ENCODE results near the gene IL31.
"Not testable (repeated sequence)": the region's sequence is repeated elsewhere in the genome, so short reads cannot be mapped to it uniquely, and the experiment has no call there.

IL31 gene

GRCh38 chr12:122190842-122191668 lies 17.0 kb upstream of the IL31 start:
- H3K27me3 ChIP-seq (ENCODE audit: insufficient read depth, low read length) = no peaks in the 10 kb centered on the region
- no peaks in the 10 kb centered on the region for H3K4me1 ChIP-seq (ENCODE audit: control insufficient read depth, insufficient read depth, low read length, unreplicated experiment)
- no peak overlapping the region for H3K27ac ChIP-seq (ENCODE audit: low read depth, low read length)
- no peaks in the 10 kb centered on the region for H3K36me3 ChIP-seq (ENCODE audit: insufficient read depth, low read length)
- H2AFZ ChIP-seq (ENCODE audit: low read length, unreplicated experiment) = no peak overlapping the region
- H3K79me2 ChIP-seq (ENCODE audit: control insufficient read depth, insufficient read depth, low read length, unreplicated experiment) = no peaks in the 10 kb centered on the region
- no peak overlapping the region for H3K4me3 ChIP-seq (ENCODE audit: low read depth, low read length)

- H2AFZ ChIP-seq (ENCODE audit: low read length, unreplicated experiment) = no peak overlapping the region
- H3K27ac ChIP-seq (ENCODE audit: low read depth, low read length) = no peak overlapping the region
- no peak overlapping the region for H3K4me3 ChIP-seq (ENCODE audit: low read depth, low read length)
- no peaks in the 10 kb centered on the region for H3K4me1 ChIP-seq (ENCODE audit: control insufficient read depth, insufficient read depth, low read length, unreplicated experiment)
- H3K27me3 ChIP-seq (ENCODE audit: insufficient read depth, low read length) = no peaks in the 10 kb centered on the region
- no peaks in the 10 kb centered on the region for H3K36me3 ChIP-seq (ENCODE audit: insufficient read depth, low read length)
- no peaks in the 10 kb centered on the region for H3K79me2 ChIP-seq (ENCODE audit: control insufficient read depth, insufficient read depth, low read length, unreplicated experiment)
These were observed 15.8 kb upstream of the IL31 start for GRCh38 chr12:122189626-122190475.

GRCh38 chr12:122187466-122187865 lies 13.4 kb upstream of the IL31 start:
- Histone ChIP-seq H3K4me1 (ENCODE audit: control insufficient read depth, insufficient read depth, low read length, unreplicated experiment) (no peaks in the 10 kb centered on the region), H2AFZ (ENCODE audit: low read length, unreplicated experiment) (no peak overlapping the region), H3K36me3 (ENCODE audit: insufficient read depth, low read length) (no peaks in the 10 kb centered on the region), H3K27ac (ENCODE audit: low read depth, low read length) (no peak overlapping the region), H3K27me3 (ENCODE audit: insufficient read depth, low read length) (no peaks in the 10 kb centered on the region), H3K79me2 (ENCODE audit: control insufficient read depth, insufficient read depth, low read length, unreplicated experiment) (no peaks in the 10 kb centered on the region), H3K4me3 (ENCODE audit: low read depth, low read length) (no peak overlapping the region)

- Histone ChIP-seq H3K36me3 (ENCODE audit: insufficient read depth, low read length) (no peaks in the 10 kb centered on the region), H3K4me3 (ENCODE audit: low read depth, low read length) (no peak overlapping the region), H3K4me1 (ENCODE audit: control insufficient read depth, insufficient read depth, low read length, unreplicated experiment) (no peaks in the 10 kb centered on the region), H3K79me2 (ENCODE audit: control insufficient read depth, insufficient read depth, low read length, unreplicated experiment) (no peaks in the 10 kb centered on the region), H3K27ac (ENCODE audit: low read depth, low read length) (no peak overlapping the region), H2AFZ (ENCODE audit: low read length, unreplicated experiment) (no peak overlapping the region), H3K27me3 (ENCODE audit: insufficient read depth, low read length) (no peaks in the 10 kb centered on the region)
These were observed 11.6 kb upstream of the IL31 start for GRCh38 chr12:122185494-122186082.

- peaks cover 4% of the 10 kb centered on the region for H3K4me1 ChIP-seq (ENCODE audit: control insufficient read depth, insufficient read depth, low read length, unreplicated experiment)
- H3K27me3 ChIP-seq (ENCODE audit: insufficient read depth, low read length) = no peaks in the 10 kb centered on the region
- no peak overlapping the region for H3K27ac ChIP-seq (ENCODE audit: low read depth, low read length)
- no peak overlapping the region for H2AFZ ChIP-seq (ENCODE audit: low read length, unreplicated experiment)
- H3K79me2 ChIP-seq (ENCODE audit: control insufficient read depth, insufficient read depth, low read length, unreplicated experiment) = no peaks in the 10 kb centered on the region
- H3K36me3 ChIP-seq (ENCODE audit: insufficient read depth, low read length) = no peaks in the 10 kb centered on the region
- no peak overlapping the region for H3K4me3 ChIP-seq (ENCODE audit: low read depth, low read length)
These were observed 11.1 kb upstream of the IL31 start for GRCh38 chr12:122185079-122185478.

- no peaks in the 10 kb centered on the region for H3K27me3 ChIP-seq (ENCODE audit: insufficient read depth, low read length)
- no peak overlapping the region for H3K4me3 ChIP-seq (ENCODE audit: low read depth, low read length)
These were observed 10.5 kb upstream of the IL31 start for GRCh38 chr12:122184517-122184916.

GRCh38 chr12:122183588-122183940 lies 9.5 kb upstream of the IL31 start:
- no peak overlapping the region for H3K27ac ChIP-seq (ENCODE audit: low read depth, low read length)
- H2AFZ ChIP-seq (ENCODE audit: low read length, unreplicated experiment) = peak overlapping the region; percentile 73

More at GRCh38 chr12:122184517-122184916, 10.5 kb upstream of the IL31 start:
- Histone ChIP-seq H3K36me3 (ENCODE audit: insufficient read depth, low read length) (no peaks in the 10 kb centered on the region), H3K4me1 (ENCODE audit: control insufficient read depth, insufficient read depth, low read length, unreplicated experiment) (peaks cover 4% of the 10 kb centered on the region), H3K79me2 (ENCODE audit: control insufficient read depth, insufficient read depth, low read length, unreplicated experiment) (no peaks in the 10 kb centered on the region), H2AFZ (ENCODE audit: low read length, unreplicated experiment) (no peak overlapping the region), H3K27ac (ENCODE audit: low read depth, low read length) (no peak overlapping the region)

GRCh38 chr12:122182887-122183587 lies 9.0 kb upstream of the IL31 start, which contains the start of gene LRRC43:
Gene LRRC43, plus strand, starts transcription at chr12:122183123. Its CDS starts 22 bp downstream, at chr12:122183145.
- no peaks in the 10 kb centered on the region for H3K27me3 ChIP-seq (ENCODE audit: insufficient read depth, low read length)
- no peaks in the 10 kb centered on the region for H3K79me2 ChIP-seq (ENCODE audit: control insufficient read depth, insufficient read depth, low read length, unreplicated experiment)
- peak within 1 kb of the TSS; percentile 73 for H2AFZ ChIP-seq (ENCODE audit: low read length, unreplicated experiment)
- H3K27ac ChIP-seq (ENCODE audit: low read depth, low read length) = no peak within 1 kb of the TSS
- peak within 1 kb of the TSS; percentile 78 for H3K4me3 ChIP-seq (ENCODE audit: low read depth, low read length)
- H3K36me3 ChIP-seq (ENCODE audit: insufficient read depth, low read length) = no peaks in the 10 kb centered on the region
- H3K4me1 ChIP-seq (ENCODE audit: control insufficient read depth, insufficient read depth, low read length, unreplicated experiment) = peaks cover 4% of the 10 kb centered on the region

More at GRCh38 chr12:122183588-122183940, 9.5 kb upstream of the IL31 start:
- no peaks in the 10 kb centered on the region for H3K27me3 ChIP-seq (ENCODE audit: insufficient read depth, low read length)
- H3K4me3 ChIP-seq (ENCODE audit: low read depth, low read length) = peak overlapping the region; percentile 78
- no peaks in the 10 kb centered on the region for H3K36me3 ChIP-seq (ENCODE audit: insufficient read depth, low read length)
- no peaks in the 10 kb centered on the region for H3K79me2 ChIP-seq (ENCODE audit: control insufficient read depth, insufficient read depth, low read length, unreplicated experiment)
- H3K4me1 ChIP-seq (ENCODE audit: control insufficient read depth, insufficient read depth, low read length, unreplicated experiment) = peaks cover 4% of the 10 kb centered on the region

GRCh38 chr12:122176473-122176872 lies 2.5 kb upstream of the IL31 start:
- not testable (repeated sequence) for H3K79me2 ChIP-seq (ENCODE audit: control insufficient read depth, insufficient read depth, low read length, unreplicated experiment); H3K4me1 ChIP-seq (ENCODE audit: control insufficient read depth, insufficient read depth, low read length, unreplicated experiment); H3K27ac ChIP-seq (ENCODE audit: low read depth, low read length); H3K4me3 ChIP-seq (ENCODE audit: low read depth, low read length); H2AFZ ChIP-seq (ENCODE audit: low read length, unreplicated experiment); H3K36me3 ChIP-seq (ENCODE audit: insufficient read depth, low read length); H3K27me3 ChIP-seq (ENCODE audit: insufficient read depth, low read length)

- no peaks in the 10 kb centered on the region for H3K79me2 ChIP-seq (ENCODE audit: control insufficient read depth, insufficient read depth, low read length, unreplicated experiment)
- H3K27me3 ChIP-seq (ENCODE audit: insufficient read depth, low read length) = no peaks in the 10 kb centered on the region; the same call in 1 of the 2 replicates
- no peaks in the 10 kb centered on the region for H3K36me3 ChIP-seq (ENCODE audit: insufficient read depth, low read length)
- no peak overlapping the region for H3K27ac ChIP-seq (ENCODE audit: low read depth, low read length)
- H3K4me3 ChIP-seq (ENCODE audit: low read depth, low read length) = no peak overlapping the region
- H2AFZ ChIP-seq (ENCODE audit: low read length, unreplicated experiment) = no peak overlapping the region
- no peaks in the 10 kb centered on the region for H3K4me1 ChIP-seq (ENCODE audit: control insufficient read depth, insufficient read depth, low read length, unreplicated experiment)
These were observed 1.6 kb downstream of the IL31 start for GRCh38 chr12:122172262-122172939.

All from ACC112 (cell line).